Right renal pelvis (tissue), 4 donors: ENCODE data around the gene RTTN. TPM values are rescaled to one million over a fixed set of nuclear protein-coding genes. Genes with fewer than 3 reads are reported as not detected.

Source experiments
- DNase-seq, 4 donors: peaks; one replicate each; pipeline ENCODE4 v3.0.0-alpha.2; 2013; ENCODE audit warnings: low read depth in 4 of 4, low spot score in 3 of 4, missing footprints in 1 of 4
- polyA plus RNA-seq, 4 donors: library from polyadenylated mRNA; unstranded; fragments of 120-200 nt; gene quantifications; one replicate each; pipeline ENCODE4 v1.2.1, GENCODE V29; 2013; ENCODE audit not compliant: insufficient read length in 4 of 4

RTTN gene
- polyA plus RNA-seq, 4 donors, result 17.2 to 20.2 (median 18.9) TPM

DNA sequence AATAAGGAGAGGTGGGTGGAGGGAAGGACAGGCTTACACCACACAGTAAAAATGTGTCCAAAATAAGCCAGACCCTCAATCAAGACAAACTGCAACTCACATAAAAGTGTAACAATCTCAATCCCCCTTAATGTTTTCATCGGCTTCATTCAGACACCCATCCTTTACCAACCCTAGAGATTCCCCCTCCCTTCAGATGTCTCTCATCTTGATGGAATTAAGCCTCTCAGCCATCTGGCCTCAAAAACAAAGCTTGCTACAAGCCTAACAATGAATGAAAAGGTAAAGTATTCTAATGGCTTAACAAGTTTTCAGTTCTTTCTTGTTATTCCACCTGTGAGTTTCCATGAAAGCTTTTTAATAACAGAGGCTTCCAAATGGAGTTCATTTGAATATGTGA, 5.2 kb downstream of the RTTN start:
- no peak for DNase-seq

DNA sequence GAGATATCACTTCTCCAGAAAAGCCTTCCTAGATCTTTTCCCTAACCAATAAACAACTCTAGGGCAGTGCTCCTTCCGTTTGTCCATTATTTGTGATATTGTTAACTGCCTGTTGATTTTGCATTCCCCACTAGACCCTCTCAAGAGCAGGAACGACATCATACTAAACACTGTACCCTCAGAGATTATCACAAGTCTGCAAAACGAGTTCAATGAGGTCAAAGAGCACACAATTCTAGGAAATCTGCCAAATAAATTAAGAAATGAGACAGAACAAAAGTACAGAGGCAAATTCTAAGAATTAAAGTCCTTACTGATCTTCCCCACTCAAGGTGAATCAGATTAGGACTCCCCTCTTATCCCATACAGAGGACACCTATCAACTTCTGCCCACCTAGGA, 7.6 kb downstream of the RTTN start:
- DNase-seq, result no peak

DNA sequence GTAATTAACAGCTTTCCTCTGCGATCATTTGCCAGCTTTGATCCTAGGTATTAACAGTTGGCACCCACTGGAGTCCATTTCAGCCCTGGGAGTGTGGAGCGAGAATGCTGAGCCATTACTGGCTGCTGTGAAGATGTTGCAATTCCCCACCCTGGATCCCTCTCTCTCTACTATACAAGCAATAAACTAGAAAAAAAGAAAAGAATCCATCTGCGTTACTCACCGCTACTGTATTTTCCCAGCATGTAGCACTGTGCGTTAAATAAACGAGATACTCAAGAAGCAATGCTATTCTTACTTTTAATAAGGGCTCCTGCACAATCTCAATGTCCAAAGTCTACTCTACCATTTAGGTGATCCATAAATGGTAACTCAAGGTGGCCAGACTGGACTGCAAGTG, 8.5 kb downstream of the RTTN start:
- no peak for DNase-seq

DNA sequence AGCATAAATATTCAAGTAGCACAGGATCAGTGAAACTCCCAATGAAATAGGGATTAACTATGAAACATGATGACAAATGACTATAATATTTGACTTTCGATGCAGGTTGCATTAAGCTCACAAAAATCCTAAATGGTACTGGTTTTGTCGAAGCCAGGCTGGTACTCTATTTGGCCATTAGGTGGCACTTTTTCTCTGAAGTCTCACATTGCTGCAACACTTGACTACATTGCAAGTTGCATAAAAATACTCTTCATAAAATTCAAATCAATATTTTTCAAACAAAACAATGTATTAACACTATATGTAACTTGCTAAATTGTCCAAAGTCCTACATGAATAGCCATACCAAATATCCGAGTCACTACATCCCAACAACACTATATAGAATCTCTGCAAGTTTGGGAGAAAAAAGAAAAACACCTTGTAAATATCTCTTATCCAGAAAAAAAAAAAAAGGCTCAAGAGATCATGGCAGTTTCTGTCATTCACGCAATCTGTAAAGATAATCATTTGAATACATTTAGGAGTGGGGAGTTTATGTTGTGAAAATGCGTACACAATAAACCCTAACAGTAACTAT, 9.5 kb downstream of the RTTN start:
- DNase-seq, result peak in 1 of 4 donors; percentile 22

DNA sequence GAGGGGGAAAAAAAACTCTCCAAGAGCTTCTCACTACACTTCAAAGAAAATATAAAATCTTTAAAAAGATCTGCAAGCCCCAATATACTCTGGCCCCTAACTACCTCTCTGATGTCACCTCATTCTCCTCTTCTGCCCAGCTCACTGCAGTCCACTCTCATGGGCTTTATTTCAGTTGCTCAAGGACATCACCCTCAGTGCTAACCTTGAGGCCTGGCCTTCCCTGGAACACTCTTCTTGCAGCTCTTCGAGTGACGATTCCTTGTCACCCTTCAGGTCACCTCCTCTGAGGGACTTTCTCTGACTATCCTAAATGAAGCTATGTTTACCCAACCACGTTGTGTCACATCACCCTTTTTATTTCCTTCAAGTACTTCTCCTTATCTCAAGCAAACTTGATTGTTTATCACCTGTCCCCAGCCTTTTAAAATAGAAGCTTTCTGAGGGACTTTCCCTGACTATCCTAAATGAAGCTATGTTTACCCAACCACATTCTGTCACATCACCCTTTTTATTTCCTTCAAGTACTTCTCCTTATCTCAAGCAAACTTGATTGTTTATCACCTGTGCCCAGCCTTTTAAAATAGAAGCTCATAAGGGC, 10.4 kb downstream of the RTTN start:
- DNase-seq, result no peak

DNA sequence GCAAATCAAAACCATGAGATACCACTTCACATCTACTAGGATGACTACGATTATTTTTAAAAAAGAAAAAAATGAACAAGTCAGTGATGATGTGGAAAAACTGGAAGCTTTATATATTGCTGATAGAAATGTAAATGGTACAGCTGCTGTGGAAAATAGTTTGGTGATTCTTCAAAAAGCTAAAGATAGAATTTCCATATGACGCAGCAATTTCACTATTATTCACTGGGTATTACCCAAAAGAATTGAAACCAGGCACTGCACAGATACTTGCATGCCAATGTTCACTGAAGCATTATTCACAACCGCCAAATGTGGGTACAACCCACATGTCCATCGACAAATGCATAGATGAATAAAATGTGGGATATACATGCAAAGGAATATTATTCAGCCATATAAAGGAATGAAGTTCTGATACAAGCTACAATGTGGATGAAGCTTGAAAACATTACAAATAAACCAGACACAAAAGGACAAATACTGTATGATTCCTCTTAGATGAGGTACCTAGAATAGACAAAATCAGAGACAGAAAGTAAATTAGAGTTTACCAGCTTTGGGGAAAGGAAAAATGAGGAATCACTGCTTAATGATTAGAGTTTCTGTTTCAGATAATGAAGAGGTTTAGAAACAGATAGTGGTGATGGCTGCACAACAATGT, 11.1 kb downstream of the RTTN start:
- no peak for DNase-seq

GRCh38 chr18:70190529-70190928, 15.0 kb downstream of the RTTN start:
- DNase-seq, result no peak

- DNase-seq, result no peak
These were observed 17.4 kb downstream of the RTTN start for GRCh38 chr18:70188113-70188512.

DNA sequence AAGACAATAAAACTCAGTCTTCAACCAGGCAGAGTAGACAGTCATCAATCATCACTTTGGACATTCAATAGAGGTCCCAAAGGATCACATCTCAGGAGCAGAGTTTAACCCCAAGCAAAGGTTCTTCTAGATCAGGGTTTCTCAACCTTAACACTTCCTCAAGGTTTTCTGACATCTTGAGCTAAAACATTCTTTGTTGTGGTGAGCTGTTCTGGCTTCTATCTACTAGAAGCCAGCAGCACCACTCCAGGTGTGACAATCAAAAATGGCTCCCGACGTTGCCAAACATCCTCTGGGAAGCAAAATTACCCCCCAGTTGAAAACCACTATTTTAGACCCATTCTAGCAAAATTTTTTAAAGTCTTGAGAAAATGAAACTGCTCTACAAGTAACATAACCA, 22.0 kb downstream of the RTTN start:
- DNase-seq, result no peak

GRCh38 chr18:70182548-70182947, 22.9 kb downstream of the RTTN start:
- no peak for DNase-seq

DNA sequence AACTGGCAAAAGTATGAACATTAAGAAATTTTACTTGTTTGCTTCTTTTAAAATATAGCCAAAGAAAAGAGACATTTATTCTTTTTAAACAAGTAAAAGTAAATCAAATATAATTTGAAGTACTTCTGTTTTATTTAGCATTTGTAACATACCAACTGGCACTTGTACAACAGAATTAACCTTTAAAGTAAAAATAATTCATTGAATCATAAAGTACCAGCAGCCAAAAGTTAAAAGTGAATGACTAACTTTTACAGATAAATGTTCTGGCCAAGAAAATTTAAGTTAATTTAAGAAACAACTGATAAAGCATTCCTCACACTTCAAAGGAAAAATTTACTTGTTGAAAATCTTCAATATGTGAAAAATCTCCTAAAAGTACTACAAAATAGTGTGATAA, 23.8 kb downstream of the RTTN start:
- no peak for DNase-seq

DNA sequence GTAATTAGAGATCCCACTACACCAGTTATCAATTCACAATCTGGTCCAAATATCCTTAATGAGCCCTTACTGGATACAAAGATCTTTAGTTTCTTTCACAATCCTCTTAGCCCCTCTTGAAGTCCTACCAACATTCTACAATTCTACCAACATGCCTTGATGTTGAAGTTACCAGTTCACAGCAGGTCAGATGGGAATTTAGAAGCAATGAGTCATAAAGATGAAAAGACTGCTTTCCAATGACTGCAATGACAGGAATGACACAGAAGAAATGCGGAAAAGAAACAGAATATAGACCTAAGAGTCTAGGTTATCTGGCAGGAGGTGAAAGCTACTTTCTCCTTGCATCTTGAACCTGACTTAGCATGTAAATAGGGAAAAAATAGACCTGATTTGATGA, 24.5 kb downstream of the RTTN start:
- no peak for DNase-seq

DNA sequence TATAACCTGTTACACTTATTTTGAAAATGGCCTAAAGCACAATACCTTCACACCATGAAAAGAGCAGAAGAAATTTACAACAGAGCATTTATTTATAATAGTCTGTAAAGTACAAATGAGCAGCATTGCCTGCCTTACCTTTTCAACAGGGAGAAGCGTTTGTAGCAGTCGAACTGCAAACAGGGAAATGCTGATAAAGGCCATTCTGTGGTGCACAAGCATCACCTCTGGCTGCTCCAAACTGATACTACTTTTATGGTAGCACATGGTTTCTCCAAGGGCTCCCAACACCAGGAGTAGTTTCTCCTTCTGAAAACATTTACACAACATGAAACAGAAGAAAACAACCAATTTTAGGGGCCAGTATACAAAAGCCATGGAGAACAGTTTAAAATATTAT, 28.9 kb downstream of the RTTN start:
- DNase-seq, result no peak

DNA sequence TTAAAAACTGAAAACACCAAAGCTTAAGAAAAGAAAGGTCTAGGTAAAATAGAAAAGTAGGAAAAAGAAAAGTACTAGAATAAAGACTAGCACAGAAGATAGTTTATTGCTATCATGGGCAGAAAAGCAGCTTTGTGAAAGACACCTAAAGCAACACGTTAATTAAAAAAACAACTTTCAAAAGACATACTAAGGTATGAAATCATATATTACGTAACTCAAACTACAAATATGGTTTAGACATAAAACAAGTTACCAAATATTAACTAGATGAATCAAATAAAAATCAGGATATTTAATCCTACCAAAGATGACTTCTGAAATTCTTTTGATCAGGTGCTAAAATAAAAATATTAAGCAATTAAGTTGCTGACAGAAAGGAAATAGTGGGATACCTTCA, 30.3 kb downstream of the RTTN start:
- no peak for DNase-seq

DNA sequence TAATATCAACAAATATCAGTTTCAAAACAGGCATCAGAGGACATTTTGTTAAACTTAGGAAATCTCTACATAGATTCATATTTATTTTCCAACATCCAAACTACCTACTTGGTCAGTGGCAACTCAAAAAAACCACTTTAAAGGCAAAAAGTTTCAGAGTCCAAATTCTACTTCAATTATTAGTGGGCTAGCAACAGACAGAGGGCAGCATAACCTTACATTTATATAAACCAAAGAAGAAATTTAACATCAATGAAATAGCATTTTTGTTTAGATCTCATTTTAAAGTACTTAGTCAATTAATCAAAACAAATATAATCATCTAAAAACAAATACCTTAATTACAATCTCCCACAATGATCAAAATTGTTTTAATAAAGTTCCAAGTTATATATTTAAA, 33.3 kb downstream of the RTTN start:
- no peak for DNase-seq

DNA sequence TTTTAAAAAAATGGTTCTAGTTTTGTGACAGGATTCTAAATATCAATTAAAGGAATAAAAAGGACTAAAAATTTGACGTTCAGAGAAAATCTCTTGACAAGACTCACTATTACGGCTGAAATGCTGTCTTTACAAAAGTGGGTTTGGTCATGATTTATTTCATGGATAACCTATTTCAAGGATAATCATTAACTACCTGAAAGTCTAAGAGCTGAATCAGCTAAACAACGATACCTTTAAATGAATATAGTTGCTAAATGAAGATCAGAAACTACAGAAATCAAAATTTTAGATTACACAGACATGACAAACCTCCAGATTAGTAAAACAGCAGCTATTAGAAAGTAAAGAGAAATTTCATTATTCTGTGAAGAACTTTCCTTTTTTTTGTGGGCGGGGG, 35.7 kb downstream of the RTTN start:
- DNase-seq, result no peak

DNA sequence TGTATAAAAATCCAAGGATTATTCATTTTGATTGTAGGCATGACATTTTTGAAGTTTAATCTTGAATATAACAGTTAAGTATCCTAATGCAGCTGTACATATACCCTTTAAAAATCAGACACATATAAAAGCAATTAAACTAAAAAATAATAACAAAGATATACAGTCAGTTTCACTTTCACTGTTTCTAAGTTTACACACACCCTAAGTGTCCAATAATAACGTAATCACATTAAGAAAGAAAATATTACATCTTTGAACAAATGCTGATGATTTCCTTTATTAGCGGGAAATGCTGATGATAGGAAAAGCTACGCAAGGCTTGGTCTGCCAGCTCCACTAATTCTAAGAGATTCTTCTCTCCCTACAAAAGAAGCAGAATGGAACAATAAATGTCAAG, 38.8 kb downstream of the RTTN start:
- DNase-seq, result no peak

GRCh38 chr18:70165936-70166335, 39.6 kb downstream of the RTTN start:
- no peak for DNase-seq

GRCh38 chr18:70160073-70160678, 45.3 kb downstream of the RTTN start:
- no peak for DNase-seq

GRCh38 chr18:70158992-70159717, 46.3 kb downstream of the RTTN start:
- no peak for DNase-seq

DNA sequence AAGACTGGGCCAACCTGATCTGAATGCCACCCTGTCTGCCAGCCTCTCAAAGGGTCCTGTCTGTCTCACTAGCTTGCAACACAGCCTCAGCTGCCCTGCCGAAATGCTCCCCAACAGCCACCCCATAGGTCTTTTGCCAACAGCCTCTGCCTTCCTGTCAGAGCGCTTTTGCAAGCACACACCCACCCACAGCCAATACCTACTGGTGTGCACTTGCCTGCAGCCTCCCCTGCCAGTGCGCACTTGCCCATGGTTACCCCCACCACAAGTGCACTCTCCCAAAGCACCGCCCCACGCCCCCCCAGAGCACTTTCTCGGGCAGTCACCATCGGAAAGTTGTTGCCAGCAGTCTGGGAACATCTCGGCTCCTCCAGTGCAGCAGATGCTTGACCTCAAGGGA, 48.6 kb downstream of the RTTN start:
- DNase-seq, result no peak
